ENCODE data around the gene DDX54. TPM values are rescaled to one million over a fixed set of nuclear protein-coding genes. Genes with fewer than 3 reads are reported as not detected.

DDX54 gene
- total RNA-seq: 33.7 and 37.0 TPM in 2 replicates

DNA sequence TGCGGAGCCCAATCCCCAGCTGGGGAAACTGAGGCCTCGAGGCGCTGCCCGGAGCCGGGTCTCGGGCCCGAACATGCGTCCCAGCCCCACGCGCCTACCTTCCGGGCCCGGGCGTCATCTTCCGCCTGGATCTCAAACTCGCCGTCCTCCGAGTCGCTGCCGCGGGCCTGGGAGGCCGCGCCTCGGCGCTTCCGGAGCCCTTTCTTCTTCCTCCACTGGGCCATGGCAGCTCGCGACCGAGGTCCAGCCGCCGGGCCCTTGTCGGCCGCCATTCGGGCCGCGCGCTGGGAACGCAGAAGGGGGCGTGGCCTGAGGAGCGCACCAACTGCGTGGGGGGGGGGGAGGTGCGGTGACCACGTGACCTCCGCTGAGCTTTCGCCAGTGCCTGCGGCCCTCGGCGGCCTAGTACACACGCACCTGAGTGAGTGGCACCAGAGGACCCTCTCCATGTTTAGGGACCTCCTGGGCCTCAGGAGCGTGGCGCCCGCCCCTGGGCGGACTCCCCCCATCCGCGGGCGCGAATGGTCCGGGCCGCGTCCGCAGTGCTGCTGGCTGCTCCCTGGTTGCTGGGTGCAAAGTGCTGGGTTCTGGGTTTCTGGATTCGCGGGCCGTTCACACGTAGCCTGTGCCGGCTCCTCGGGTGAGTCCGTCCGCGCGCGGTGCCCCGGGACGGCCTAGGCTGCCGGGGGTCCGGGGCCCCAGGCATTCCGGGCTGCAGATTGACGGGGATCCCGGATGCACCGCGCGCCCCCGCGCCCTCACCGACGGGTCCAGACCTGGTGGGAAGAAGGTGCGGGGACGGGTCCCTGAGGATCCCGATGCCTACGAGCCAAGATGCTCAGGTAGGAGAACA lies at the start of gene DDX54, which contains the start of gene RITA1:
Gene DDX54 (minus strand): TSS at position 299 of the 853 bp plus-strand sequence. CDS start 27 bp downstream, at position 272.
Gene RITA1 (plus strand): TSS at position 542 of the 853 bp plus-strand sequence. CDS start 1,026 bp downstream, outside the sequence.
- peak within 1 kb of the TSS; percentile 92 for H3K4me3 ChIP-seq (ENCODE audit: low read depth, low read length)
- TF ChIP-seq, protein P1, sequence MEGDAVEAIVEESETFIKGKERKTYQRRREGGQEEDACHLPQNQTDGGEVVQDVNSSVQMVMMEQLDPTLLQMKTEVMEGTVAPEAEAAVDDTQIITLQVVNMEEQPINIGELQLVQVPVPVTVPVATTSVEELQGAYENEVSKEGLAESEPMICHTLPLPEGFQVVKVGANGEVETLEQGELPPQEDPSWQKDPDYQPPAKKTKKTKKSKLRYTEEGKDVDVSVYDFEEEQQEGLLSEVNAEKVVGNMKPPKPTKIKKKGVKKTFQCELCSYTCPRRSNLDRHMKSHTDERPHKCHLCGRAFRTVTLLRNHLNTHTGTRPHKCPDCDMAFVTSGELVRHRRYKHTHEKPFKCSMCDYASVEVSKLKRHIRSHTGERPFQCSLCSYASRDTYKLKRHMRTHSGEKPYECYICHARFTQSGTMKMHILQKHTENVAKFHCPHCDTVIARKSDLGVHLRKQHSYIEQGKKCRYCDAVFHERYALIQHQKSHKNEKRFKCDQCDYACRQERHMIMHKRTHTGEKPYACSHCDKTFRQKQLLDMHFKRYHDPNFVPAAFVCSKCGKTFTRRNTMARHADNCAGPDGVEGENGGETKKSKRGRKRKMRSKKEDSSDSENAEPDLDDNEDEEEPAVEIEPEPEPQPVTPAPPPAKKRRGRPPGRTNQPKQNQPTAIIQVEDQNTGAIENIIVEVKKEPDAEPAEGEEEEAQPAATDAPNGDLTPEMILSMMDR (IDR thresholded peaks at IDR 0.05; ENCODE audit: insufficient read depth, low read depth, low read length): no peak
- peak; percentile 78 for DNase-seq (ENCODE audit: low read depth)

DNA sequence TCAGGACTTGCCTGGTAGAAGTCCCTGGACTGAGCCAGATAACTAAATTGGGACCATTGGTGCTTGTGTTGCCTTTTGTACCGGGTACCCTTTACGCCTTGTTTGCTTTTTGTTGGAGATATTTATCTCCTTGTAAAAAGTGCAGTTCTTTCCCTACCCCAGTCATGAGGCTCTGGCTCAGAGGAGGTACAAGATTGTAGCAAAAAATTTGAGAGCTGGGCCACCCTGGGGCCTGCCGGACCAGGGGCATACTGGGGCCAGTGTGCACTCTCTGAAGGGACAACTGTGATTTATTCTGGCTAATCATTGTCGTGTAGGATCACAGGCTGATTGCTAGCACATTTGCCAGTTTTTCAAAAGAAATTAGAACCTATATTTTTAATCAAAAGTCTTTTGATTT lies 49.2 kb upstream of the DDX54 start:
- no peak for DNase-seq (ENCODE audit: low read depth)
- TF ChIP-seq, protein P1 (IDR thresholded peaks at IDR 0.05; ENCODE audit: insufficient read depth, low read depth, low read length): no peak
- H3K4me3 ChIP-seq (ENCODE audit: low read depth, low read length): no peak overlapping the region

GRCh38 chr12:113233967-113234366 lies 48.7 kb upstream of the DDX54 start:
- TF ChIP-seq, protein P1 (IDR thresholded peaks at IDR 0.05; ENCODE audit: insufficient read depth, low read depth, low read length): no peak
- H3K4me3 ChIP-seq (ENCODE audit: low read depth, low read length): no peak overlapping the region
- DNase-seq (ENCODE audit: low read depth): no peak

- TF ChIP-seq, protein P1 (IDR thresholded peaks at IDR 0.05; ENCODE audit: insufficient read depth, low read depth, low read length): no peak
- no peak for DNase-seq (ENCODE audit: low read depth)
- no peak overlapping the region for H3K4me3 ChIP-seq (ENCODE audit: low read depth, low read length)
Measured at GRCh38 chr12:113232840-113233585, 47.7 kb upstream of the DDX54 start.

DNA sequence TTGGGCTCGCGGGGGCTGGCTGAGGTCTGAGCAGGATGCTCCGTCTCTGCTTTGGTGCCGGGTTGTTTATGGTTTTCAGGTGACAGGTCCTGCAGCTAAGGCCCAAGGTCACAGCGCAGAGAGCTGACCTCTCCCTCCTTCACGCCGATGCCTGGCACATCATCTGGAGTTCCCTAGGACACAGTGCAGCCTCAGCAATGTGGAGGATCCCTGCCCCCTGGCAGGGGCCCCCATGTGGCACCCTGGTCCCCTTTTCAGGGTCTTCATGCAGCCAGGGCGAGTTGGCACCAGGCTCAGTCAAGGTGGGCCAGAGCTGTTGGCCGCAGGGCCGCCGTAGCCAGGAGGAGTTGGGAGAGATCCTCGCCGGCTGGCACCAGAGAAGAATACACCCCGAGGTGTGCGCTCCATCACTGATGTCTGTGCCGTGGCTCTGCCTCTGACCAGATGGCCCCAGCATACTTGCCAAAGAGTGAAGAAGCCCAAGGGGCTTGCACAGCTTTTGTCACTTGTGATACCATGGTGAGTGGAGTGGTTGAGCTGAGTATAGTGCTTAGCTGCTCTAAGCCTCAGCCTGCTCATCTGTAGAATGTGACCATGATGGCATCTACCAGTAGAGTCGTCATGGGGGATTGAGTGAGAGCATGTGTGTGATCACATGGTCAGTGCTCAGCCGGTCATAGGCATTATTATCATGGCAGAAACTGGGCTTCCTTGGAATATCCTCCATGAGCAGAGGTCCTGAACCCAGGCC lies 47.0 kb upstream of the DDX54 start:
- DNase-seq (ENCODE audit: low read depth): no peak
- TF ChIP-seq, protein P1 (IDR thresholded peaks at IDR 0.05; ENCODE audit: insufficient read depth, low read depth, low read length): no peak
- H3K4me3 ChIP-seq (ENCODE audit: low read depth, low read length): no peak overlapping the region

All from fibroblast of villous mesenchyme (primary cell).